Calu3 (cell line): ENCODE data around the gene HYAL4. TPM values are rescaled to one million over a fixed set of nuclear protein-coding genes. Genes with fewer than 3 reads are reported as not detected.

Experiments used
- BruUV-seq: library from RNA; stranded (reverse); fragments of 400-500 nt; replicated peaks from 2 replicates; lab custom pipeline; 2021; lab: Mats Ljungman, UMichigan
- CTCF ChIA-PET: fragments of 300-600 bp; sonication (Branson Sonifier 250); formaldehyde crosslinking; loops from one replicate; lab custom pipeline; 2022; ENCODE audit warnings: antibody characterized with exemption; lab: Charles Lee
- DNase-seq: peaks from one replicate; pipeline ENCODE4 v3.0.0; 2022
- H3K27ac Mint-ChIP-seq: one replicate; pipeline ENCODE4 v1.8.0; 2022; ENCODE audit warnings: mixed read lengths; ENCODE audit not compliant: unreplicated experiment
- H3K27me3 Mint-ChIP-seq: one replicate; pipeline ENCODE4 v1.8.0; 2022; ENCODE audit warnings: mixed read lengths; ENCODE audit not compliant: unreplicated experiment
- H3K36me3 Mint-ChIP-seq: one replicate; pipeline ENCODE4 v1.8.0; 2022; ENCODE audit warnings: mild to moderate bottlenecking, moderate library complexity, mixed read lengths; ENCODE audit not compliant: insufficient read depth, unreplicated experiment
- H3K4me1 Mint-ChIP-seq: one replicate; pipeline ENCODE4 v1.8.0; 2022; ENCODE audit warnings: mild to moderate bottlenecking, low read depth, mixed read lengths; ENCODE audit not compliant: unreplicated experiment
- H3K4me3 Mint-ChIP-seq: one replicate; pipeline ENCODE4 v1.8.0; 2022; ENCODE audit warnings: mild to moderate bottlenecking, low read depth, moderate library complexity, mixed read lengths; ENCODE audit not compliant: unreplicated experiment
- H3K9me3 Mint-ChIP-seq: one replicate; pipeline ENCODE4 v1.8.0; 2022; ENCODE audit warnings: low read depth, mixed read lengths; ENCODE audit not compliant: unreplicated experiment
- intact Hi-C: fragments of 100-400 bp; cut with micrococcal nuclease; formaldehyde crosslinking; loops from one replicate; pipeline ENCODE4 v1.10.0; 2022; ENCODE audit not compliant: unreplicated experiment
- total RNA-seq: library from RNA; stranded (reverse); gene quantifications from 2 replicates; pipeline ENCODE4 v1.2.3, GENCODE V29; 2022
- TF ChIP-seq, protein P1 (sequence below): fragments of 200-600 bp; IDR thresholded peaks from one replicate; pipeline ENCODE4 v1.8.0; 2022; ENCODE audit warnings: antibody characterized with exemption; ENCODE audit not compliant: unreplicated experiment

The HYAL4 gene
- total RNA-seq, 1 experiment from 2014 or later = not detected

DNA sequence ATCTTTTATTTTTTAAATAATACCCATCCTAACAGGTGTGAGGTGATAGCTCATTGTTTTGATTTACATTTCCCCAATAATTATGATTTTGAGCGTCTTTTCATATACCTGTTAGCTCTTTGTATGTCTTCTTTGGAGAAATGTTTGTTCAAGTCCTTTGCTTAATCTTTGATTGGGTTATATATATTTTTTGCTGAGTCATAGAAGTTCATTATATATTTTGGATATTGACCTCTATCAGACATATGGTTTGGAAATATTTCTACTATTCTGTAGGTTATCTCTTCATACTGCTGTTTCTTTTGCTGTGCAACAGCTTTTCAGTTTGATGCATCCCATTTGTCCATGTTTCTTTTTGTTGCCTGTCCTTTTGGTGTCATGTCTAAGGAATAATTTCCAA is 23.6 kb upstream of the HYAL4 start:
- Mint-ChIP-seq H3K9me3 (no peaks in the 10 kb centered on the region), H3K36me3 (no peaks in the 10 kb centered on the region), H3K4me3 (no peak overlapping the region), H3K27me3 (no peaks in the 10 kb centered on the region), H3K4me1 (peaks cover 21% of the 10 kb centered on the region), H3K27ac (no peak overlapping the region)
- TF ChIP-seq, protein P1, sequence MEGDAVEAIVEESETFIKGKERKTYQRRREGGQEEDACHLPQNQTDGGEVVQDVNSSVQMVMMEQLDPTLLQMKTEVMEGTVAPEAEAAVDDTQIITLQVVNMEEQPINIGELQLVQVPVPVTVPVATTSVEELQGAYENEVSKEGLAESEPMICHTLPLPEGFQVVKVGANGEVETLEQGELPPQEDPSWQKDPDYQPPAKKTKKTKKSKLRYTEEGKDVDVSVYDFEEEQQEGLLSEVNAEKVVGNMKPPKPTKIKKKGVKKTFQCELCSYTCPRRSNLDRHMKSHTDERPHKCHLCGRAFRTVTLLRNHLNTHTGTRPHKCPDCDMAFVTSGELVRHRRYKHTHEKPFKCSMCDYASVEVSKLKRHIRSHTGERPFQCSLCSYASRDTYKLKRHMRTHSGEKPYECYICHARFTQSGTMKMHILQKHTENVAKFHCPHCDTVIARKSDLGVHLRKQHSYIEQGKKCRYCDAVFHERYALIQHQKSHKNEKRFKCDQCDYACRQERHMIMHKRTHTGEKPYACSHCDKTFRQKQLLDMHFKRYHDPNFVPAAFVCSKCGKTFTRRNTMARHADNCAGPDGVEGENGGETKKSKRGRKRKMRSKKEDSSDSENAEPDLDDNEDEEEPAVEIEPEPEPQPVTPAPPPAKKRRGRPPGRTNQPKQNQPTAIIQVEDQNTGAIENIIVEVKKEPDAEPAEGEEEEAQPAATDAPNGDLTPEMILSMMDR = no peak
- BruUV-seq = no TSS peak
- intact Hi-C loops = no loop called here
- CTCF ChIA-PET = no interaction called here
- DNase-seq = no peak

DNA sequence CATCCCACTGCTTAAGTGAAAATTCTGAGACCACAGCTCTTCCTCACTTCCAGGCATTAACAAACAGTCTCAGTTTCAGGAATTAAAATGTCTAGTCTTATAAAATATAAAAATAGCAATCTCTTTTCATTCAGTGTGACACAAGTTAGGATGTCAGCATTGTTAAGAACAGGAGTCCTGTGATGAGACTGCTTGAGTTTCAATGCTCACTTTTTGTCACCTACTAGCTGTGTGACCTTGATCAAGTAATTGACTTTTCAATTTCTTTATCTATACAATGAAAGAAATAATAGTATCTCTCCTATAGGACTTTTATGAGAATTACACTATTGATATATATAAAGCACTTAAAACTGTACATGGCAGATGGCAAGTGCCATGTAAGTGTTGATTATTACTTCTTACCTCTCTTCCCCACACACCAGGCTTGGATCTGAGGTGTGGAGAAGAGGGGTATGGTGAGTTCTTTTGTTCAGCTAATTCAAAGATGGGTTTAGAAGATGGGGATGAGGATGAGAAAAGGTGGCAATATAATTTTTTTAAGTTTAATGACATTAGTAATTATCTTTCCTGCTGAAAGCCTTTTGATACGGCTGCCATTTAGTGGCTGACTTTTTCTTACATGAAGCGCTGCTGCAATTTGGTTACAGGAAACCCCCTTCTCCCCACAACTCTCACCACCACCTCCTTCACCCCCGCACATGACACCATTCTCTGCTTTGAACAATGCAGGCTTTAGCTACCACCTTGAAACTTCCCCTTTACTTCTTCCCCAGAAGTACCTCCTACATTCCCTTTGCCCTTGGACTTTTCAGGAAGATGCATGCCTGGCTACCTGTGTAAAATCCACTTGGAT is 20.8 kb upstream of the HYAL4 start:
- H3K4me1 Mint-ChIP-seq = peaks cover 14% of the 10 kb centered on the region
- no peak overlapping the region for H3K4me3 Mint-ChIP-seq
- no peaks in the 10 kb centered on the region for H3K36me3 Mint-ChIP-seq
- CTCF ChIA-PET = interaction anchor here (0.5 kb wide), 1 partner anchor 1182 kb away, joined by 4 read pairs; no protein-coding TSS in a partner anchor
- TF ChIP-seq, protein P1 = no peak
- H3K27me3 Mint-ChIP-seq = peaks cover 8% of the 10 kb centered on the region
- H3K27ac Mint-ChIP-seq = no peak overlapping the region
- no TSS peak for BruUV-seq
- intact Hi-C loops = no loop called here
- no peak for DNase-seq
- H3K9me3 Mint-ChIP-seq = no peaks in the 10 kb centered on the region

- H3K4me3 Mint-ChIP-seq = no peak overlapping the region
- CTCF ChIA-PET = interaction anchor here (0.5 kb wide), 1 partner anchor 1183 kb away, joined by 4 read pairs; no protein-coding TSS in a partner anchor
- no peak for DNase-seq
These were observed 20.3 kb upstream of the HYAL4 start for GRCh38 chr7:123824754-123825067.

DNA sequence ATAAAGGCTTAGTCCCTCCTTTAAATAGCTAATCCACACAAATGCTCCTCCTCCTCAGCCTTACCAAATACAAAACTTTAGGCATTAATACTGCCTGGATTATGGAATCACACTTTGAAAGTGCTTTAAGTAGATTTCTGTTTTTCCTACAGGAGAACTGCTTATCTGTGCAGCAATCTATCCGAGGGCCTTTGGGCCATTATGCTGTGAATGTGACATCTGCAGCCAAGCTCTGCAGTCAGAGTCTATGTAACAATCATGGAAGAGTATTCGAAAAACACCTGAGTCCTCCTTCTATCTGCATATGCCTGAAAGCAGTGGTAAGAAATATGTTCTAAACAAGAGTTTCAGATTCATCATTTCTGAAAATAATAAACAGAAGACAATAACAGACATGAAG is 16.2 kb upstream of the HYAL4 start:
- Mint-ChIP-seq H3K4me1 (peaks cover 10% of the 10 kb centered on the region), H3K27me3 (peaks cover 21% of the 10 kb centered on the region), H3K9me3 (no peaks in the 10 kb centered on the region), H3K4me3 (no peak overlapping the region), H3K36me3 (no peaks in the 10 kb centered on the region), H3K27ac (no peak overlapping the region)
- CTCF ChIA-PET = no interaction called here
- TF ChIP-seq, protein P1 = no peak
- no TSS peak for BruUV-seq
- no peak for DNase-seq
- intact Hi-C loops = no loop called here

More at GRCh38 chr7:123824754-123825067, 20.3 kb upstream of the HYAL4 start:
- peaks cover 10% of the 10 kb centered on the region for H3K4me1 Mint-ChIP-seq
- H3K9me3 Mint-ChIP-seq = no peaks in the 10 kb centered on the region
- peaks cover 8% of the 10 kb centered on the region for H3K27me3 Mint-ChIP-seq
- no peak overlapping the region for H3K27ac Mint-ChIP-seq
- BruUV-seq = no TSS peak
- TF ChIP-seq, protein P1 = no peak
- intact Hi-C loops = no loop called here
- no peaks in the 10 kb centered on the region for H3K36me3 Mint-ChIP-seq
